ENCODE data around the gene TGFBR1.
"Not testable (repeated sequence)": the region's sequence is repeated elsewhere in the genome, so short reads cannot be mapped to it uniquely, and the experiment has no call there.

The TGFBR1 gene

DNA sequence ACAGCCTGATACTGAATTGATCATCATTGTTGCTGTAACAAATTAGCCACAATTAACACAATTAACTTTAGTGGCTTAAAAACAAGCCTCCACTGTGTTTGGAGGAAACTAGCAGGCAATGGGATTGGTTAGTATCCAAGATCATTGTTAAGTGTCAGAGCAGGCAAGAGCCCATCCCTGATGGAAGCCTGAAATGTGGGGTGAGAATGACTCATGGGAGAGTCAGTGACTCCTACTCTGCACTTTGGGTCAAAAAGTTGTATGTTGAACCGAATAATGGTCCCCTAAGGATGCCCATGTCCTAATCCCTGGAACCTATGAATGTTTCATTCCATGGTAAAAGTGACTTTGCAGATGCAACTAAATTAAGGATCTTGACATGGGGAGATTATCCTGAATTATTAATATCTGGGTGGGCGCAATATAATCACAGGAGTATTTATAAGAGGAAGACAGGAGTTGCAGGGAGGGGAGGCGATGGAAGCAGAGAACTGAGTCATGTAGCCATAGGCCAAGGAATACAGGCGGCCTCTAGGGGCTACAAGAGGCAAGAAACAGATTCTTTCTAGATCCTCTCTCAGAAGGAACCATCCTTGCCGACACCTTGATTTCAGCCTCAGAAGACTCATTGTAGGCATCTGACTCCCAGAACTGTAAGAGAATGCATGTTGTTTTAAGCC is 88.0 kb downstream of the TGFBR1 start:
- no peak for DNase-seq

DNA sequence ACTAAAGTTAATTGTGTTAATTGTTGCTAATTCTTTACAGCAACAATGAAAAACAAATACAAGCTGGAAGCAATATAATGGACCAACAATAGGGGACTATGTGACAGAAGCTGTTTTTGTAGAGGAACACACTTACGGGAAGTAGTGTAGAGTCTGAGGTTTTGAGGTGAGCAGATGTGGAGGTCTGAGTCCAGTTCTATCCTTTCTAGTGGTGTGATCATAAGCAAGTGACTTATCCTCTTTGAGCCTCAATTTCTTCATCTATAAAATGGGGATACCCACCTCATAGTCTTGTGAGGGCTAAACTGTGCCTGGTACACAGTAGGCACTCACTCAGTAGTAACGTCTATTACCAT is 88.5 kb downstream of the TGFBR1 start:
- DNase-seq = no peak

DNA sequence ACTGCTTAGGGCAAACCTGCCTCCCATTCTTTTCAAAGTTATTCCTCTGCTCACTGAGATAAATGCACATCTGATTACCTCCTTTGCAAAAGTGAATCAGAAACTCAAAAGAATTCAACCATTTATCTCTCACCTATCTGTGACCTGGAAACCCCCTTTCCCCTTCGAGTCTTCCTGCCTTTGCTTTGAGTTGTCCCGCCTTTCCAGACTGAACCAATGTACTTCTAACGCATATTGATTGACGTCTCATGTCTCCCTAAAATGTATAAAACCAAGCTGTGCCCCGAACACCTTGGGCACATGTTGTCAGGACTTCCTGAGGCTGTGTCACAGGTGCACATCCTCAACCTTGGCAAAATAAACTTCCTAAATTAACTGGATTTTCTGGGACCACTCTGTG is 91.6 kb downstream of the TGFBR1 start:
- not testable (repeated sequence) for DNase-seq

DNA sequence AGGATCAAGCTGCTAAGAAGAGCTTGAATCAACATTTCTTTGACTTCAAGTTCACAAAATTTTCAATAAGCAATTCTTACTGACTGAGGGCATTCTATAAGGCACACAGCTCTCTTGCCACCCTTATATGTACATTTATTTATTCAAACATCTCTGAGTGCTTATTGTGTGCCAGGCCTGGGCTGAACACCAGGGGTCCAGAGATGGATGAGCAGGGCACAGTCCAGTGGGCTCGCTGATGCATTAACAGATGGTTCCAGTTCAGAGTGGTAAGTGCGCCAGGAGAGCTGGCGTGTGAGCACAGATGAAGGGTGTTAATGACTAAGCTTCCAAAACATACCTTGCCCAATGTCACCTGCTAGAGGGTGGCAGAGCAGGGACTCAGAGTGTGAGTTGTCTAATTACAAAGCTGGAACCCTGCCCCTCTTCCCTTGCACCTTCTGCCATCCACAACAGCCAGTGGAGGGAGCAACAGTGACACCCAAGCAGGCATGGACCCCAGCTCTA is 92.3 kb downstream of the TGFBR1 start:
- no peak for DNase-seq

GRCh38 chr9:99197987-99198386 is 93.1 kb downstream of the TGFBR1 start:
- DNase-seq = no peak

GRCh38 chr9:99199938-99200539 is 95.1 kb downstream of the TGFBR1 start:
- DNase-seq = no peak

- no peak for DNase-seq
These were observed 96.7 kb downstream of the TGFBR1 start for GRCh38 chr9:99201603-99202002.

Data from GOT3 (cell line).